Frontal cortex (tissue), 4 donors: ENCODE data around the gene CYLC2. TPM values are rescaled to one million over a fixed set of nuclear protein-coding genes. Genes with fewer than 3 reads are reported as not detected.

Experiments
- DNase-seq, 2 donors: peaks; one replicate each; pipeline ENCODE4 v3.0.0; 2012; ENCODE audit warnings: low spot score in 2 of 2
- FAIRE-seq: peaks from 2 replicates; lab custom pipeline; 2012; peaks lifted over from hg19 to GRCh38; lab: Jason Lieb, UNC
- small RNA-seq: library from RNA; depleted of rRNA; stranded (forward); fragments of <200 nt; gene quantifications from one replicate; pipeline ENCODE3, GENCODE V24; 2014
- total RNA-seq: library from RNA; depleted of rRNA; stranded (reverse); fragments of >200 nt; gene quantifications from one replicate; pipeline ENCODE4 v1.2.3, GENCODE V29; 2014
- donor health status: control.
- donor health status: control.
- donor health status: control.

Gene CYLC2, protein sequence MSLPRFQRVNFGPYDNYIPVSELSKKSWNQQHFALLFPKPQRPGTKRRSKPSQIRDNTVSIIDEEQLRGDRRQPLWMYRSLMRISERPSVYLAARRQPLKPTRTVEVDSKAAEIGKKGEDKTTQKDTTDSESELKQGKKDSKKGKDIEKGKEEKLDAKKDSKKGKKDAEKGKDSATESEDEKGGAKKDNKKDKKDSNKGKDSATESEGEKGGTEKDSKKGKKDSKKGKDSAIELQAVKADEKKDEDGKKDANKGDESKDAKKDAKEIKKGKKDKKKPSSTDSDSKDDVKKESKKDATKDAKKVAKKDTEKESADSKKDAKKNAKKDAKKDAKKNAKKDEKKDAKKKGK
- total RNA-seq: not detected

DNA sequence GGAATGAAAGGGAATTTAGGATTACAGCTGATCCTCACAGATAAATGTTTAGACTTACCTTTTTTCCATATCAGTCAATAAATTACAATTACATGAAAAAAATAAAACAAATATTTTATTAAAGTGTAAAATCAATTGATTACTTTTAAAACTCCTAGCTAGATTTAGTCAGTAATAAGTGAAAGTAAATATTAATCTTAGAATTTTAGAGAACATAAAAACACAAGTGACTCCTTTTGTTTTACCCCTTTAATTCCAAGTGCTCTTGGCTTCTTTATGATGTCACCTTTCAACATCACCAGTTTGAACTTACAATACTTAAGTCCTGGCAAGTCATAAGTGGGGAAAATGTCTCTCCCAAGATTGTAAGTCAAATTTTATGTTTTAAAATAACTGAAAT is at the start of gene CYLC2:
Gene CYLC2 (plus strand): TSS at position 301 of the 400 bp plus-strand sequence. CDS start 48 bp downstream, at position 349.
- FAIRE-seq (peak; percentile 36), DNase-seq (no peak)

DNA sequence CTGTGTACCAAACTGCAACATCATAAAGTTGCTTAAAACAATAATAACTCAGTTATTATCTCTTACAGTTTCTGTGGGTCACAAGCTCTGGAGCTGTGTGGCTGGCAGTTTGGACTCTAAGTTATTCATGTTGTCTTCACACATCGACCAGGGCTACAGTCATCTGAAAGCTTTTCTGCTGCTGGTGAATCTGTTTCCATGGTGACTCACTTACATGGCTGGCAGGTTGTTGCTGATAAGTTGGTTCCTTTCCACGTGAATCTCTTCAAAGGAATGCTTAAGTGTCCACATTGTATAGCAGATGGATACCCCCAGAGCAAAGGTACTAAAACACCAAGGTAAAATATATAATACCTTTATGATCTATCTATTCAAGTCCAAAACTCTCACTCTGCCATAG is 44.8 kb upstream of the CYLC2 start:
- no peak for FAIRE-seq
- DNase-seq: no peak

DNA sequence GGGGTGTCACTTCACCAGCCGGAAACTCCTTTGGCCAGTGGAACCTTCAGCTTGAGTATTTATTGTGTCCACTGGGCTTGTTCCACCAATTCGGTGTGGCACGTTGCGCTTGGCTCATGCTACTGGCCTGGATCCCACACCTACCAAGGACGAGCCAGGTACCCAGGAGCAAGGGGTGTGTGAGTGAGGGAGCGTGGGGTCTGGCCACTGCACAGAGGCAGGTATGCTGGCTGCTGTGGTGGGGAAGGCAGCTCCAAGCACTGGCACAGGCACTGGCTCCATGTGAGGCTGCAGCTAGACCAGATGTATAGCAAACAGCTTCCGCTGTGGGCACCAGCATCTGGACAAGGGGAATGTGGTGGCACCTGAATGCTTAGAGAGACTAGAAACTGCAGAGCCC is 28.1 kb upstream of the CYLC2 start:
- FAIRE-seq (no peak), DNase-seq (no peak)

DNA sequence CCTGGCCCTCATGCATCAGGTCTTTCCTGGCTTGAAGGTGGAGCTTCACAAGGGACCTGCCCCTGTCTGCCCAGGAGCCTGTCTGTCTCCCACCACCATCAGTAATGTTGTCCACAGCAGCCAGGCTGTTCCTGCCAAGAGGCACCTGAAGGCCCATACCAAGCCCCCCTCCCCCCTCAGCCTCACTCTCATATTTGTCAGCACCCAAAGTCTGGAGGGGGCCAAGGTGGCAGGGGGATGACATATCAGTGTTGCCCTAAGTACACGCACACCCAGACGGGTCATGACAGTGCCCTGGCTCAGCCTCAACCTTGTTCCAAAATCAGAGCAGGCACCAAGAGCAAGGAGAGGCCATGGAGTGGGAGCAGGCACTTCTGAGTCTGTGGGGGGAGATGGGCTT is 27.2 kb upstream of the CYLC2 start:
- no peak for FAIRE-seq
- DNase-seq: no peak

DNA sequence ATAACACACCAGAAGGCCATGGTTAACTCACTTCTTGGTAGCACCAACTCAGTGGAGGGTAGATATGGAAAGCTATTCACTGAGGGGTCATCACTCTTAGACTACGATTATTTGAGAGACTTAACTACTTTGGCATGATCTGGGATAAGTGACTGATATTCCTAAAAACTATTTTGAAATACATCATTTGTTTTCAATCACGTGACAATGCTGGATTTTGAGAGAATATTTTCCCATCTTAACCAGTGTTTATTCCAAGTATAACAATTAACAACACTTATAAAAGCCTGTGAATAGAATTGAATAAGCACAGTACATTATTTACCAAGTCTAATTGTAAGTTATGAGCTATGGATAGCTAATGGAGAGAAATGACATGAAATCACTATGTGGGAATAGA is 22.4 kb upstream of the CYLC2 start:
- FAIRE-seq: no peak
- no peak for DNase-seq

DNA sequence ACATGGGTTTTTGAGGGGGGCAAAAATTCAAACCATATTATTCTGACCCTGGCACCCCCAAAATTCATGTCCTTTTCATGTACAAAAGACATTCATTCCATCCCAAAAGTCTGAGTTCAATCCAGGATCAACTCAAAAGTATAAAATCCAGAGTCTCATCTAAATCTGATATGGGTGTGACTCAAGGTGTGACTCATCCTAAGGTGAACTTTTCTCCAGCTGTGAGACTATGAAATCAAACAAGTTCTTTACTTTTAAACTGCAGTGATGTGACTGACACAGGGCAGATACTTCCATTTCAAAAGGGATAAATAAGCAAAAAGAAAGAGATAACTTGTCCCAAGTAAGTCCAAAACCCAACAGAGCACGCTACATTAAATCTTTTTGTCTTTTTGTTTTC is 20.6 kb upstream of the CYLC2 start:
- no peak for FAIRE-seq
- no peak for DNase-seq

DNA sequence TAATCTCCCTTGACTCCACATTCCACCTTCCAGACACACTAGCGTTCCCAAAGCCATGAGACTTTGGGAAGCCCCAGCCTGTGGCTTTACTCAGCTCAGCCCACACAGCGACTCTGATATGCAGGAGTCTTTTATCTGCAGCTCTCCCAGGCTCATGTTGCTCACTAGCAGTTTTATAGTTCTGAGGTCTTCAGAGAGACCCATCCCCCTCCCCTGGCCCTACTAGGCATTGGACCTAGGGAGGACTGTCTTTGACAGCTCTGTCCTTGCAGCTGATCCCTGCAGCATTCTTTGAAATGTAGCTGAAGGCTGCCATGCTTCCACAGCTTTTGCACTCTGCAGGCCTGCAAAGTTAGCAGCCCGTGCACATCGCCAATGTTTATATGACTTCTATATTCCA is 19.9 kb upstream of the CYLC2 start:
- FAIRE-seq: no peak
- DNase-seq: no peak

DNA sequence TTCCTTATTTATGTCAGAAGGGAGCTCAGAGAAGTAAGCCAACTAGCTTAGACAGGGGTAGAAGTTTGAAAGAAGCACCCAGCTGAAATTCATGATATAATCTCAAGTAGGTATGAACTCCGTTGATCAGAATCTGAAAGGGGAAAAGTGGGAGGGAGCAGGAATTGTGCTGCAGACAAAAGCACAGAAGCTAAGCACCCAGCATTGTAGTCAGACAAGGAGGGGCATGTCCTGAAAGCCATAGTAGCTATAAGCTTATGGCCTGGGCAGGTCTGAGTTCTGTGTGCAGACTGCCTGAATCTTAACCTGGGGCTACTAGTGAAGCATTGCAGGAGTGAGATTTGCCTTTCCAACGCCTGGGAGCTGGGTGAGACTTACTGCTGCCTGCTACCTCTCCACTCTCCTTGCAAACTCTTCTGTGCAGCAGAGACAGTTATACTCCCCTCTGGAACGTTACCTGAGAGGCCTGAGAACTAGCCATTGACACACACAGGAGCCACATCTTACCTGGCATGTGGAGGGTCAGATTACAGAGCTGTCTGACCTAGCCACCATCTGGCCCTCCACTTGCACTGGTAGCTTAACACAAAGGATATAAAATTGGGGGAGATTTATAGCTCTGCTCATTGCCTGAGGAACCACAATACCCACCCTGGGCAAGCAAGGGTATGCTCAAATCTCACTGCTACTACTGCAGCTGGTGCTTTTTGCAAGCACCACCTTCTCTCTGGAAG is 9.8 kb upstream of the CYLC2 start:
- no peak for DNase-seq
- FAIRE-seq: no peak

DNA sequence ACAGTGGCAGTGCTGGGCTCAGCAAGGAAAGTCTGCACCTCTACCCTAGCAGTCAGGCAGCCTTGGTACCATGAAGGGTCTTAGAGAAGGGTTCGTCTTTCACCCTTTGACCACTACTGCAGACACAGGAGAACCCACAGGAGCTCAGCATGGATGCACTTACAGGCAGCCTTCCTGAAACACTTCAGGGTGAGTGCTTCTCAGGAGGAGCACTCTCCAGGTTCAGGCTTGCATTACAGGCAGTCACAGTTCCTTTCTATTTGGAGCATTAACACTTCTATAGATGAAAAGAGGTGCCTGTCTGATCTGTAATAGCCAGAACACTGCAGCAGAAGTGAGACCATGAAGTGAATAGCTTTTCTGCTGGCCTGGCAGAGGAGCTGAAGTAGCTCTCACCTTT is 8.7 kb upstream of the CYLC2 start:
- no peak for FAIRE-seq
- DNase-seq: no peak

DNA sequence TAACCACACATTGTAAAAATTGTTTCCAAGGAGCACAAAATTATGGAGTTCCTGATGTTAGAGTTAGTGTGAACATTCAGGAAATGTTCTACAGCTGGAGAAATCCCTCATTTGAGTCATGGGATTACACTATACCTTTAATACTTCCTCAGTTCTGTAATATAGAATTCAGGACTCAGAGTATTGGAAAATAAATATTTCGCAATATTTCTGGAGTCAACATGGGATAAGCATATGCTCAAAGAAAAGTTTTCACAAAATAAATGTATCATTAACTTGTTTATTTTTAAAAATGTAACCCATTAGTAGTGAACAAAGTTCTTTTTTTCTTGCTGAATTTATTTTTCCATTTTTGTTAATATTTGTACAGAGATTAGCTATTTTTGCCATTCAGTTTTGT is 8.6 kb downstream of the CYLC2 start:
- FAIRE-seq: no peak
- no peak for DNase-seq

DNA sequence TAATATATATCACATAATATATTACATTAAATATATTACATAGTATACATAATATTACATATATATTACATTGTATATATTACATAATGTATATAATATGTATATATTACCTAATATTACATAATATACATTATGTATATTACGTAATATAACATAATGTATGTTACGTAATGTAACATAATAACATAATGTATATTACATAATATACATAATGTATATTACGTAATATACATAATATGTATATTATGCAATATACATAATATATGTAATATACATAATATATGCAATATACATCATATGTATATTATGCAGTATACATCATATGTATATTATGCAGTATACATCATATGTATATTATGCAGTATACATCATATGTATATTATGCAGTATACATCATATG is 19.1 kb downstream of the CYLC2 start:
- no peak for FAIRE-seq
- no peak for DNase-seq

DNA sequence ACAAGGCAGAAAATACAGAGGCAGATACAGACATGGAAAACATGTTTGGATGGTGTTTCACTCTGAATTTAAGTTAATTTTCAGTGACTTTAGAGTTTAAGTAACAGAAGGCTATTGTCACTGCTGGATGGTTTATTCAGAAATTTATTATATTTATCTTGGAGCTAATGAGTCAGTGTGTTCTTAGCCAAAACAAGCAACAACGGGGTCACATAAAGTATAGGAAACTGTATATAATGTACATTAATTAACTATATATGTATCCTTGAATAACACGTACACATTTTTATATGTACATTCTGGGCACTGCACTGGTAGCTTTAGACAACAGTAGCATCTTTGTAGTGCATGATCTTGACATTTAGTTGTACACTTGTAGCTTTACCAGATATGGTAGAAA is 30.7 kb downstream of the CYLC2 start:
- DNase-seq (no peak), FAIRE-seq (no peak)

DNA sequence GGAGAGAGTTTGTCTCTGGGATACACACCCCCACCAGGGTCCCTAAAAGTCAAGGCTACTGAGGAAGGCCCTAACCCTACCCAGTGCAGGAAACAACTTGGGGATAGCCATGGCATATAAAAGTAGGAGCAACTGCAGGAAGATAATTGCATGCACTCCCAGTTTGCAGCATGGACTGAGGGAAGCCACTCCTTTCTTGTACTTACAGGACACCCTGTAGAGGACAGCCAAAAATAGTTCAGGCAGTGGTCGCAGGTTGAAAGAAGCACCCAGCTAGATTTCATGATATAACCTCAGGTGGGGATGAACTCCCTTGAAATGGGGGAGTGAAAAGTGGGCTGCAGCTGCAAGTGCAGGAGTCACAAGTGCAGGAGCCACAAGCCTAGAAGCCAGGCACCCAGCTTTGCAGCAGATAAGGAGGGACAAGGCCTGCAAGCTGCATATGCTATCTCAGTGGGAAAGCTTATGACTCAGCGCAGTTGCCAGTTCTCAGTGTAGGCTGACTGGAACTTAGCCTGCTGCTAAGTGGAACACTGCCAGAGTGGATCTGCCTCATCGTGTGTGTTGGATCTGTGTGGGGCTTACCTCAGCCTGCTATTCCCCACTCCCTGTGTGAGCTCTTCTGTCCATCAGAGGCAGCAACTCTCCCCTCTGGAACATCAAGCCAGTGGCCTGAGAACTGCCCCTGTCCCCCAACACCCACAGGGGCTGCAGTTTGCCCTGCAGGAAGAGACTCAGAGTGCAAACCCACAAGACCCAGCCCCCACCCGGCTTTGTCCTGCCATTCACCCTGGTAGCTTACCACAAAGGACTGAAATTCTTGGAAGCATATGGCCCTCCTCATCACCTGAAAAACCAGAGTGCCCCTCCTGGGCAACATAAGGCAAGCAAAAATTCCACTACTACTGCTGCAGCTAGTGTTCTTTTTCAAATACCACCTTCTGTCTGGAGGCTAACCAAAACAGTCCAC is 42.7 kb downstream of the CYLC2 start:
- FAIRE-seq (no peak), DNase-seq (peak in 1 of 2 donors; percentile 0)

DNA sequence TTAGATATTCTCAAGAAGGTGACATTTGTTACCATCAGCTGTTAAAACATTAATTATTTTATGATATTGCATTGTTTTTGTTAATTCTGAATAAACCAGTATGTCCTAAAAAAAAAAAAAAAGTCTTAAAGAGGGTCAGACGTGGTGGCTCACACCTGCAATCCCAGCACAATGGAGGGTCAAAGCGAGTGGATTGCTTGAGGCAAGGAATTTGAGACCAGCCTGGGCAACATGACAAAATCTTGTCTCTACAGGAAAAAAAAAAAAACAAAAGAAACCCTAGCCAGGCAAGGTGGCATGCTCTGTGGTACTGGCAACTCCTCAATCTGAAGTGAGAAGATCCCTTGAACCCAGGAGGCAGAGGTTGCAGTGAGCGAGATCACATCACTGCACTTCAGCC is 46.8 kb downstream of the CYLC2 start:
- FAIRE-seq: no peak
- no peak for DNase-seq

Small RNA genes within 50 kb of the gene (small RNA-seq; reads per million reads assigned to genes)
- not detected for gene AL589823.1
